K562 (cell line): Measurements from ENCODE around the gene PYM1. TPM values are rescaled to one million over a fixed set of nuclear protein-coding genes. Genes with fewer than 3 reads are reported as not detected.
A peak's percentile ranks its signal among the peaks of the same experiment; 100 is the strongest.

Experiments used
- ARNT ChIP-seq, 2 experiments: fragments of 450-650 bp; IDR thresholded peaks; 2 replicates each; pipeline ENCODE4 v1.6.1; 2016; ENCODE audit warnings: mild to moderate bottlenecking in 1 of 2
- CBX1 ChIP-seq: sonication (generic); IDR thresholded peaks from 2 replicates; pipeline ENCODE4 v1.6.1; 2016; ENCODE audit warnings: antibody characterized with exemption, low read depth, mild to moderate bottlenecking
- CHD2 ChIP-seq: IDR thresholded peaks from 2 replicates; pipeline ENCODE4 v1.6.1; 2011; ENCODE audit warnings: low read depth, low read length
- DNMT1 ChIP-seq: fragments of 450-650 bp; IDR thresholded peaks from 2 replicates; pipeline ENCODE4 v1.6.1; 2016; ENCODE audit warnings: antibody characterized with exemption, mild to moderate bottlenecking
- E2F5 ChIP-seq: sonication (generic); formaldehyde crosslinking; IDR thresholded peaks from 2 replicates; pipeline ENCODE4 v1.8.0; 2022; ENCODE audit warnings: mild to moderate bottlenecking, missing genetic modification reagents
- ETS1 ChIP-seq: conservative IDR thresholded peaks from 2 replicates; pipeline ENCODE4 v1.6.1; 2011; ENCODE audit warnings: low read depth, mild to moderate bottlenecking, low read length; ENCODE audit not compliant: control insufficient read depth
- GTF2B ChIP-seq: IDR thresholded peaks from 2 replicates; pipeline ENCODE4 v1.6.1; 2011; ENCODE audit not compliant: insufficient read length; ENCODE audit errors: extremely low read depth
- MITF ChIP-seq: IDR thresholded peaks from 2 replicates; pipeline ENCODE4 v1.6.1; 2014; ENCODE audit warnings: antibody characterized with exemption
- NELFE ChIP-seq: IDR thresholded peaks from 2 replicates; pipeline ENCODE4 v1.6.1; 2011; ENCODE audit warnings: mild to moderate bottlenecking; ENCODE audit not compliant: insufficient read depth, insufficient read length
- NKRF ChIP-seq: fragments of 450-650 bp; IDR thresholded peaks from 2 replicates; pipeline ENCODE4 v1.6.1; 2016; ENCODE audit warnings: borderline replicate concordance
- POLR2G ChIP-seq: fragments of 200-400 bp; formaldehyde crosslinking; IDR thresholded peaks from 2 replicates; pipeline ENCODE4 v1.6.1; 2017; ENCODE audit warnings: low read depth, mild to moderate bottlenecking, antibody characterized with exemption, low read length, moderate library complexity
- RBM14 ChIP-seq: fragments of 200-400 bp; formaldehyde crosslinking; IDR thresholded peaks from 2 replicates; pipeline ENCODE4 v1.6.1; 2018; ENCODE audit warnings: low read depth, mild to moderate bottlenecking, low read length, moderate library complexity, borderline replicate concordance; ENCODE audit not compliant: insufficient read depth
- TSHZ1 ChIP-seq: fragments of 250-450 bp; sonication (Bioruptor Pico); IDR thresholded peaks from 2 replicates; pipeline ENCODE4 v1.4.0; 2020; ENCODE audit warnings: mild to moderate bottlenecking, moderate library complexity
- ZC3H11A ChIP-seq: IDR thresholded peaks from 2 replicates; pipeline ENCODE4 v1.6.1; 2012; ENCODE audit warnings: low read depth, low read length, improper control_type of control experiment
- ZNF436 ChIP-seq: fragments of 250-450, 450-650 bp; sonication (Bioruptor Pico); formaldehyde crosslinking; IDR thresholded peaks from 2 replicates; pipeline ENCODE4 v1.7.0; 2020; ENCODE audit warnings: mild to moderate bottlenecking
- ZNF561 ChIP-seq: fragments of 450-650 bp; formaldehyde crosslinking; conservative IDR thresholded peaks from 2 replicates; pipeline ENCODE4 v1.4.0; 2020; ENCODE audit warnings: mild to moderate bottlenecking, moderate library complexity
- polyA plus RNA-seq, 8 experiments: library from polyadenylated mRNA; depleted of rRNA in 4 of 8; stranded (reverse) in 5 of 8; unstranded in 3 of 8; fragments of >200 nt; fragmentation: Nextera tagmentation in 2 of 8; fragmentation: Illumina TruSeq in 1 of 8; extraction: Ambion mirVana in 2 of 8; extraction: Trizol in 1 of 8; gene quantifications; 2 replicates each; pipeline versions ENCODE4 v1.2.1 to v1.2.3, GENCODE V29; 2011 to 2014; ENCODE audit warnings: inconsistent platforms in 1 of 8, missing spikeins in 1 of 8
- total RNA-seq, 7 experiments: library from RNA; depleted of rRNA in 6 of 7; stranded (reverse); fragments of >200 nt in 6 of 7; fragmentation: Illumina TruSeq in 2 of 7; extraction: Trizol in 2 of 7; gene quantifications; 2 replicates each; pipeline versions ENCODE4 v1.2.1 to v1.2.3, GENCODE V29; 2011 to 2021; ENCODE audit warnings: low replicate concordance in 1 of 7

Gene PYM1
- total and polyA plus RNA-seq, 9 of the 15 experiments (the other 6 are each of a cell fraction or from before 2014, with no cell fraction given) = 29.0 to 51.3 (median 34.1) TPM

GRCh38 chr12:55966408-55967281, 39.0 kb upstream of the PYM1 start, which contains the start of gene CDK2 (continued):
- peak; percentile 24; the same call in 1 of the 2 replicates for TF ChIP-seq ETS1
- no peak for TF ChIP-seq ZC3H11A
- TF ChIP-seq NELFE = no peak
- TF ChIP-seq CBX1 = no peak
- no peak for TF ChIP-seq ZNF436
- TF ChIP-seq MITF = no peak
- TF ChIP-seq NKRF = peak; percentile 78
- no peak for TF ChIP-seq ZNF561 (CRISPR knock-in tag)
- TF ChIP-seq TSHZ1 (CRISPR knock-in tag) = no peak
- no peak for TF ChIP-seq E2F5 (CRISPR knock-in tag)
- no peak for TF ChIP-seq DNMT1
- no peak for TF ChIP-seq RBM14
- no peak for TF ChIP-seq CHD2
- TF ChIP-seq ARNT (IDR thresholded peaks at IDR 0.05) = no peak
- no peak for TF ChIP-seq GTF2B
- peak; percentile 90 for TF ChIP-seq POLR2G
